ENCODE results near the gene CHIT1. TPM values are rescaled to one million over a fixed set of nuclear protein-coding genes. Genes with fewer than 3 reads are reported as not detected.
"Not testable (repeated sequence)": the region's sequence is repeated elsewhere in the genome, so short reads cannot be mapped to it uniquely, and the experiment has no call there.

CHIT1 gene
- total RNA-seq, 1 donor from 2014 or later: 5.0 TPM

DNA sequence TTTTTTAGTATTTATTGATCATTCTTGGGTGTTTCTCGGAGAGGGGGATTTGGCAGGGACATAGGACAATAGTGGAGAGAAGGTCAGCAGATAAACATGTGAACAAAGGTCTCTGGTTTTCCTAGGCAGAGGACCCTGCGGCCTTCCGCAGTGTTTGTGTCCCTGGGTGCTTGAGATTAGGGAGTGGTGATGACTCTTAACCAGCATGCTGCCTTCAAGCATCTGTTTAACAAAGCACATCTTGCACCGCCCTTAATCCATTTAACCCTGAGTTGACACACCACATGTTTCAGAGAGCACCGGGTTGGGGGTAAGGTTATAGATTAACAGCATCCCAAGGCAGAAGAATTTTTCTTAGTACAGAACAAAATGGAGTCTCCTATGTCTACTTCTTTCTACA lies 36.7 kb upstream of the CHIT1 start:
- DNase-seq (ENCODE audit: low read depth): not testable (repeated sequence)

DNA sequence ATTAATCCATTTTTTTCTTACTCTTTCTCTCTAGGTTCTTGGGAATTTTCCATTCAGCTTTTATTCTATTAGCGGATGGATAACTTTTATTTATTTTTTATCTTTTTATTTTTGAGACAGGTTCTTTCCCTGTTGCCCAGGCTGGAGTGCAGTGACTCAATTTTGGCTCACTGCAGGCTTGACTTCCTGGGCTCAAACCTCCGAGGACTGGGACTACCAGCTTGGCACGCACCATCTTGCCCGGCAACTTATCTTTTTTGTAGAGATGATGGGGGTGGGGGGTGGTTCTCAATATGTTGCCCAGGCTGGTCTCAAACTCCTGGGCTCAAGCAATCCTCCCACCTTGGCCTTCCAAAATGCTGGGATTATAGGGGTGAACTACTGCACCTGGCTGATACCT lies 36.1 kb upstream of the CHIT1 start:
- DNase-seq (ENCODE audit: low read depth): no peak

DNA sequence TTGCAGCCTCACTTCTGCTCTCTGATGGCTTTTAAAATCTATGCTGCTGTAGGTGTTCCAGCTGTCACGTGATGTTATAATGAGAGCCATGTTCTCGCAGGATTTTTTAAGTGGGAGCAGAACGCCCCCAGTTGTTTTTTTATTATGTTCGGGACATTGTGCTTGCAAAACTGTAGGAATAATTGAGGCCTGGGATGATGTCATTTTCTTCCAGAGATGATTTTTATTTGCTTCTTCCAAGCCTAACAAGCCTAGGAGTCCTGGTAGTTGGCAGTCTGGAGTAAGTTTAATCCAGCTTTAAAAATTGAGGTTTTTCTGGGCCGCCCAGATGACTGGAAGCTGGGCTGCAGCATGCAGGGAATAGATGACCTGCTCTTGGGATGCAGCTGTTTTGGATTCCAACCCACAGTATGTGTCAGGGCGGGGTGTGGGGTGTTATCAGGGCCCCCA lies 34.6 kb upstream of the CHIT1 start:
- DNase-seq (ENCODE audit: low read depth): peak; percentile 84

DNA sequence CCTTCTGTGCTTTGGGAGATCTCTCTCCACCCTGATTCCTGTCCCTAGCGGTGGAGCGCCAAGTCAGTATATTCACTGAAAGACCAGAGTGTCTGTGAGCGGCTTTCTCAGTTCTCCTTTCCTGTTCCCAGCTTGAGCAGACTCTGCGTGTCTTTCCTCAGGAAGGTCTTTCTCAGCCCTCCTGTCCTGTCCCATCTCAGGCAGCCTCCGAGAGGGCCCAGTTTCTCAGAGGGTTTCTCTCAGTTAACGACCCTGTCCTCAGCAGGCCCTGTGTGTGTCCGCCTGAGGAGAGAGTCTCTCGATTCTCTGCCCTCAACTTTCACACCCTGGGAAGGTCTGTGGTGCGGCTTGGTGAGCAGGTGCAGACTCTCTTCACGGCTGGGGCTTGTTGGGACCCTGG lies 34.0 kb upstream of the CHIT1 start:
- peak; percentile 71 for DNase-seq (ENCODE audit: low read depth)

DNA sequence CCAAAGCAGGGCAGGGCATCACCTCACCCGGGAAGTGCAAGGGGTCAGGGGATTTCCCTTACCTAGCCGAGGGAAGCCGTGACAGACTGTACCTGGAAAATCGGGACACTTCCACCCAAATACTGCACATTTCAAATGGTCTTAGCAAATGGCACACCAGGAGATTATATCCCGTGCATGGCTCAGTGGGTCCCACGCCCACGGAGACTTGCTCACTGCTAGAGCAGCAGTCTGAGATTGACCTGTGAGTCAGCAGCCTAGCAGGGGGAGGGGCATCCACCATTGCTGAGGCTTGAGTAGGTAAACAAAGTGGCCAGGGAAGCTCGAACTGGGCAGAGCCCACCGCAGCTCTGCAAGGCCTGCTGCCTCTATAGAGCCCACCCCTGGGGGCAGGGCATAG lies 27.2 kb upstream of the CHIT1 start:
- not testable (repeated sequence) for DNase-seq (ENCODE audit: low read depth)

DNA sequence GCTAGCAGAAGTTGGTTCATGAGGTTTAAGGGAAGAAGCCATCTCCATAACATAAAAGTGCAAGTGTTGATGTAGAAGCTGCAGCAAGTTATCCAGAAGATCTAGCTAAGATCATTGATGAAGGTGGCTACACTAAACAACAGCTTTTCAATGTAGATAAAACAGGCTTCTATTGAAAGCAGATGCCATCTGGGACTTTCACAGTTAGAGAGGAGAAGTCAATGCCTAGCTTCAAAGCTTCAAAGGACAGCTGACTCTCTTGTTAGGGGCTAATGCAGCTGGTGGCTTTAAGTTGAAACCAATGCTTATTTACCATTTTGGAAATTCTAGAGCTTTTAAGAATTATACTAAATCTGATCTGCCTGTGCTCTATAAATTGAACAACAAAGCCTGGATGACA lies 25.3 kb upstream of the CHIT1 start:
- not testable (repeated sequence) for DNase-seq (ENCODE audit: low read depth)

DNA sequence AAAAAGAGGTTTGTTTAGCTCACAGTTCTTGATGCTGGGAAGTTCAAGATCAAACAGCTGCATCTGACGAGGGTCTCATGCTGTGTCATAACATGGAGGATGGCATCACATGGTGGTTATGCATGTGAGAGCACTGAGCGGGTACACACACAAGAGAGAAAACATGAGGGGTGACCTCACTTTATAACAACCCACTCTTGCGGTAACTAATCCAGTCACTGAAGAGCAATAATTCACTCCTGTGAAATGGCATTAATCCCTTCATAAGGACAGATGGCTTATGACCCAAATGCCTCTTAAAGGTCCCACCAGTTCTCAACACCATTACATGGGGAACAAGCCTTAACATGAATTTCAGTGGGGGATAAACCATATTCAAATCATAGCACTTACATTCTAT lies 23.2 kb upstream of the CHIT1 start:
- DNase-seq (ENCODE audit: low read depth): peak; percentile 40

DNA sequence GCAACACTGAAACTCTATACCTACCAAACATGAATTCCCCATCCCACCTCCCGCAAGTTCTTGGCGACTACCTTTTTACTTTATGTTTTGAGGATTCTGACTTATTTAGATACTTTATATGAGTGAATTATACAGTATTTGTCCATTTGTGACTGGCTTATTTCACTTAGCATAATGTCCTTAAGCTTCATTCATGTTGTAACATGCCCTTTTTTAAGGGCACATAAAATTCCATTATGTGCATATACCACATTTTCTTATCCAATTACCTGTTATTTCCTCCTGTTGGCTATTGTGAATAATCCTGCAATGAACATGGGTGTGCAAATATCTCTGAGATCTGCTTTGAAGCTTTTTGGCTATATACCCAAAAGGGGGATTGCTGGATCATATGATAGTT lies 22.0 kb upstream of the CHIT1 start:
- DNase-seq (ENCODE audit: low read depth): no peak

DNA sequence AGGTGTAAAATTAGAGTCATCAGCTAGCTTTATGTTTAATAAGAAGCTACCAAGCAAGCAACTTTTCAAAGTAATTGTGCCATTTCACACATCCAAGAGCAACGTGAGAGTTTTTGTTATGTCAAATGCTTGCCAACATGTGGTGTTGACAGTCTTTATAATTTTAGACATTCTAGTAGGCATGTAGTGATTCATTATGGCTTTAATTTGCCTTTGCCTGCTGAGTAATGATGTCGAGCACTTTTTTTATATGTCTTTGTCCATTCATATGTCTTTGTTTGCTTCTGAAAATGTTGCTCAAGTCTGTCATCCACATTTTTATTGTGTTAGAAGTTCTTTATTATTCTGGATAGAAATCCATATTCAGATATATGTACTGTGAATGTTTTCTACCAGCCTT lies 21.4 kb upstream of the CHIT1 start:
- DNase-seq (ENCODE audit: low read depth): peak; percentile 41

DNA sequence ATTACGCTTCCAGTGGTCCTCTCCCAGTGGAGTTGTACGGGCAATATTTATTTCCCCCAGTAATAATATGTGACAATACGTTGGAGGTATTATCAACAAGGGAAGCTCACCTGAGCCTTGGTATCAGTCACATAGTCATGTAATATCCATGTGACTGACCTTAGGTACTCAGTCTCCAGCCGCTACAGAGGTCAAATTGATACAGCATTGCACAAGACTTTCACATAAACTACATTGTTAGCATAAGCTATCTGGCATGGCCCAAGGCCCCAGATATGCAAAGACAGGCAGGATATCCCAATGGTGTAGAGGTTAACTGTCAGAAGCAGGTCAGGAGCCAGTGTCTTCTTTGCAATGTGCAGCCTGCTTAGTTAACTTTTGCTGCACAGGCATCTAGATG lies 15.3 kb upstream of the CHIT1 start:
- no peak for DNase-seq (ENCODE audit: low read depth)

DNA sequence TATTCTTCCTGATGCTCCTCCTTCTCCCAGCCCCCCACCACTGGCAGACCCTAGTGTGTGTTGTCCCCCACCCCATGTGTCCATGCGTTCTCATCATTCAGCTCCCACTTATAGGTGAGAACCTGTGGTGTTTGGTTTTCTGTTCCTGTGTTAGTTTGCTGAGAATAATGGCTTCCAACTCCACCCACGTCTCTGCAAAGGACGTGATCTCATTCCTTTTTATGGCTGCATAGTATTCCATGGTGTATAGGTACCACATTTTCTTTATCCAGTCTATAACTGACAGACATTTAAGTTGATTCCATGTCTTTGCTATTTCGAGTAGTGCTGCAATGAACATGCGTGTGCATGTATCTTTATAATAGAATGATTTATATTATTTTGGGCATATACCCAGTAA lies 12.2 kb upstream of the CHIT1 start:
- DNase-seq (ENCODE audit: low read depth): not testable (repeated sequence)

DNA sequence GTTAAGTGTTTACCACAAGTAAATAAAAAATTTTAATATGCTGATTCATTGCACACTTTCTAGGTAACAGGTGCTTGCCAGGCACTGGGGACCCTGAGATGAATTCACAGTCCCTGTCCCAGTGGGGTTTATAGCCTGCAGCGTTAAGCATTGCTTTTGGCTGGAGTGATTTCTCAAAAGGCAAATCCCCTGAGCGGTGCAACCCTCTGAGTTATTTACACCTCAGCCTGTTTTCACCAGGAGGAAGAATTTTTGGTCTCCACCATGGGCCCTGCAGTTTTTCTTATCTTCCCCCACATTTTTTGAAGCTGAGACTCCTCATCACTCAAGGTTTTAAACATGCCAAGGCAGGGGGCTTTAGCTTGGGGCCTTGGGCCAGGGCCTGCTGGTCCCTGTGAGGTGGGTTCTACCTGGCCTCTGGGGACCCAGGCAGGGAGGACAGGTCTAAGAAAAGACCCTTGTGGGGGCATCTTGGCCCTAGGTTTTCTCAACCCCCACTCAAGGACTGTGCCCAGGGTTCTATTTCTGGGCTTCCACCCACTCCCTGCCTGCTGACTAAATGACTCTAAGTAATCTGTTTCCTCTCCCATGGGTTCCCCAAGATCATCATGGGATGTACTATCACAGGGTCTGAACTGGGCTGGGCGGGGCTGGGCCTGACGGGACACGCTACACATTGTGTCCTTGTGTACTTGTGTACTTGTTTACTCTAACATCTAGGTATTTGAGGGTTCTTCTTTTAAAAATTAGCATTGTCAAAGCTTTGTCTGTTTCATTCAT lies 10.2 kb upstream of the CHIT1 start:
- no peak for DNase-seq (ENCODE audit: low read depth)

DNA sequence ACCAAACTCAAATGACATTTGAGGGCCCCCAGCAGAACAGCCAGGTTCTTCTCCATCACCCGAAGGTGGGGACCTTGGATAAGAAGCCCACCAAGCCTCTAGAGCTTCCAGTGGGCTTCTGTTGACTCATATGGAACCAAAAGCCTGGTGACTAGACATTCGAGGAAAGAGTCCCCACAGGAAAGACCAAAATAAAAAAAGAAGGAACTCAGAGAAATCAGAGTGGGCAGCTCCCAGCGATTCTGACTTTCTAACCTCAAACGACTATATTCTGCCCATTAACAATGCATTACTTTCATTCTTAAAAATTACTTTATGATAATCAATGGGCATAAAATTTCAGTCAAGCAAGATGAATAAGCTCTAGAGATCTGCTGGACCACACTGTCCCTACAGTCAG lies 9.6 kb upstream of the CHIT1 start:
- no peak for DNase-seq (ENCODE audit: low read depth)

DNA sequence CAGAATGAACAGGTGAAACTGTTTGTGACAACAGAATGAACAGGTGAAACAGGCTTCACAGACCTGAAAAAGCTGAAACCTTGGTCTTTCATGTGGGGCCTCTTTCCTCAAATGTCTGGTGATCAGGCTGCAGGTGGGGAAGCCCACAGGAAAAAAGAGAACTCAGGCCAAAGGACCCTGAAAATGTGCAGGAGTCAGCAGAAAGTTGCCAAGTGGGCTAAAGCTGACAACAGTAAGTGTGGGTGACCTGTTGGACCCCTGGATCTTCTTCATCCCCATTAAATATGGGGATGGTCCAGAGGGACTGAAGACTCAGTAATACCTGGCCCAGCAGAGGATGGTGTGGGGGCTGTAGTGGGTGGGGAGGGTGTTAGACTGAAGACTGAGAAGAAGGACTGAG lies 9.1 kb upstream of the CHIT1 start:
- DNase-seq (ENCODE audit: low read depth): no peak

DNA sequence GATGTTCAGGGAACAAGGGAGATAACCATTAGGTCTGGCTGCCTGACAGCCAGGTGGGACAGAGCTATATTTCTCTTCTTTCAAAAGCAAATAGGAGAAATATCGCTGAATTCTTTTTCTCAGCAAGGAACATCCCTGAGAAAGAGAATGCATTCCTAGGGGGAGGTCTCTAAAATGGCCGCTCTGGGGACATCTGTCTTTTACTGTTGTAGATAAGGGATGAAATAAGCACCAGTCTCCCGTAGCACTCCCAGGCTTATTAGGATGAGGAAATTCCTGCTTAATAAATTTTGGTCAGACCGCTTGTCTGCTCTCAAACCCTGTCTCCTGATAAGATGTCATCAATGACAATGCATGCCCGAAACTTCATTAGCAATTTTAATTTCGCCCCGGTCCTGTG lies 5.4 kb upstream of the CHIT1 start:
- not testable (repeated sequence) for DNase-seq (ENCODE audit: low read depth)

DNA sequence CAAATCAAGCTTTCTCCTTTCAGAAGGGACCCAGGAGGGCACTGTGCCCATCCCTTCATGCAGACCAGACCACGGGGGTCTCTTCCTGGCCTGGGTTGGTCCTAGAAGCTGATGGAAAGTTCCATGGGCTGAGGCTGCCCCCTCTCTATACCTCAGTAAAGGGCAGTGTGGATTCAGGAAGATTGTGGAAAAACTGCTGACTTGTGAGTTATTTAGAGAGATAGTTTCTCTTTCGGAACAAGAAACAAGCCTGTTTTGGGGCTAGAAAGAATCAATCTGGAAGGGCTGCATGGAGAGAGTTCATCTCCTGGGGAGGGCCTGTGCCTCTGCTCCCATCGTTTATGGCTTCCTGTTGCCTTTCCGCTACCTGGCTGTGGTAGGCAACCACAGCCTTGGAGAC lies 803 bp downstream of the CHIT1 start:
- no peak for DNase-seq (ENCODE audit: low read depth)

DNA sequence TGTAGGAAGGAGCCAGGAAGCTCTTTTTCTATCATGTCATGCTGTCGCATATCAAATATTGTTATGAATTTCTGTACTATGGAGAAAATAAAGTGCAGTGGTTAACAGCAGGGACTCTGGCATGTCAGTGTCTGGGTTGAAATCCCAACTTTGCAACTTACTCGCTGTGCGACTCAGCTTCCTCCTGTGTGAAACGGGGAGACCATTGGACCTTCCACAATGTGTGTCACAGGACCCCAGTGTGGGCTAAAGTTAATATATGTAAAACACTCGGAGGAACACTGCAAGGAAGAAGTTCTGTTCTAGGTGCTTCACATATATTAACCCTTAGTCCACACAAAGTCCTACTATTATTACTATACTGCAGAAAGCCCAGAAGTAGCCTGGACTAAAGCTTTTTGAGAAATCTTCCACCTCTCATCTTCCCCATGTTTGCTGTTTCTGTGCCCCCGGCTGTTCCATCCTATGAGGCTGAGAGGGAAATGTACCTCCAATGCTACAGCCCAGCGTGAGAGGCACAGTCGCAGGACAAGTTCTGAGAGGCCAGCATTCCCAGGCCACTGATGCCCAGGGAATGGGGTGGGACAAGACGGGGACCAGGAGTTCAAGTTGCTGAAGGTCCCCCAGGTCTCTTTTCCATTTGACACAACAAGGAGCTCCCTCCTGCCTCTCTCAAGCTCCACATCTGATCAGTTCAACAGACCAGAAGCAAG lies 1.9 kb downstream of the CHIT1 start:
- DNase-seq (ENCODE audit: low read depth): no peak

DNA sequence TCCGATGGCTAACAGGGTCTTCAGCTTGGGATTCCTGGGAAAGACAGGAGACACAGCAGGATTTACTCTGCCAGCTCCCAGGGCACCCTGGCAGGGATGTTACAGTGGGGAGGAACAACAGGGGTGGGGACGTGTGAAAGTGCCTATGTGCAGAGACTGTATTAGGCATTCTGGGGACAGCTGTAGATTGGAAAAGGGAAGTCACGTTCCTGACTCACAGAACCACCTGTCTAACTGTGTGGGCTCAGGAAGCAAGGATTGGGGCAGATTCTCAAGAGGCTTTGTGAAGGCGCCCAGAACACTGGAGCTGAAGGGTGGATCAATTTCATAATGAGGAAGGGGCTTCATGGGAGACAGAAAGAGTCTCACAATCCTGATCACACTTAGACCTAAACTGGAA lies 4.4 kb downstream of the CHIT1 start:
- peak; percentile 80 for DNase-seq (ENCODE audit: low read depth)

DNA sequence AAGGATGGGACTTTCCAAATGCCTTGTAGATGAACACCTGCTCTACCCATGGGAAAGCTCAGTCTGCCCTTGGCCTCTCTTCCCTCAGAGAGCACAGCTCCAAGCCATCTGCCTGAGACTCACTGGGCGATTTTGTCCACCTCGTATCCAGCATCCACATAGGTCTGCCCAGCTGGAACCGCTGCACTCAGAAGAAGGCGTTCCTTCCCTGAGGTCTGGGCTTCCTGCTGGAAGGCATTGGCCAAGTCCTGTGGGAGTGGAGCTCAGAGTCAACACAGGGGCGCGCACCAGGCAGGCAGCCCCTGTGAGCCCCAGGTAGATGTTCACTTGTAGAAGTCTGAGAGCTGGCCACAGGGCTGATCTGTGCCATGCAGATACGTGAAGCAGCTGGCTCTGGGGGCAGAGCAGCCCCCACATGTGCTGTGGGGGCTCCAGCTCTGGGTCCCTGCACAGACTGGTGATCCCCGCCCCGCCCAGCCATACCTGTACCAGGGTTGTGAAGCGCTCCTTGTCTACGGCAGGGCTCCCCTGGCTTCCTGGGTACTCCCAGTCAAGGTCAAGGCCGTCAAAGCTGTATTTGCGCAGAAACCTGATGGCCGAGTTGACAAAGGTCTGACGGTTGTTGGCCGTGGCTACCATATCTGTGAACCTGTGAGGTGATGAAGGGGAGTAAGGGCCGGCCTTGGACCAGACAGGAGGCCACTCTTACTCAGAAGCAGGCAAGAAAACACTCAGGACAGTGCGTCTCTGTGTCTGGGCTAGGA lies 6.3 kb downstream of the CHIT1 start:
- DNase-seq (ENCODE audit: low read depth): peak; percentile 29

DNA sequence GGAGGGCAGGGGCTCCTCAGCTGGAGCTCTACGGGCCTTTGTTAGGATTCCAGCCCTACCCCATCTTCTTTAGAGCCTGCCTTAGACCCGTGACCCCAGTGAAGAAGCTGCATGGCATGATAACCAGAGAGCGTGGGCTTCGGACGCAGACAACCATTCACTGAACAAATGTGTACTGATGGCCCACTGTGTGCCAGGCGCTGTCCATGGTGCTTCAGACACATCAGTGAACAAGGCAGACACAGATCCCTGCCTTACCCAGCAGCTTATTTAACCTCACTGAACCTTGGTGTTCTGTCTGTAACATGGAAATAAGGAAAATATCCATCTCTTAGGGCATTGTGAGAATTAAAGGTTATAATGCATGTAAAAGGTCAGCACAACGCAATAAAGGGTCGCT lies 9.5 kb downstream of the CHIT1 start:
- DNase-seq (ENCODE audit: low read depth): no peak

DNA sequence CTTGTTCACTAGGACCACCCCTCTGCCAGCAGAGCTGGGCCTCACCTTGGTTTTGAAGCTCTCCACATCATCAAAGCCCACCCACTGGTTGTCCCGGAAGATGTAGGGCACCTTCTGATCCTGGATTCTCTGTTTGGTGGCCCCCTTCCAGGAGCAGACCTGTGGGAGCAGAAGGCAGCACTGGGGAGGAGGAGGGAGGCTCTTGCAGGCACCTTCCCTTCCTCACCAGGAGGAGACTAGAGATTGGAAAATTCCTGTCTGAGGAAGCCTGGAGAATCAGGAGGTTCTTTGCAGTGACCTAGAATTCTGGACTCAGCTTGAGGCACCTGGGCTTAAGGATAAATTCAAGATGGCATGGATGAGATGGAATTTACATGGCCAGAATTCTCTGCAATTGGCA lies 10.3 kb downstream of the CHIT1 start:
- DNase-seq (ENCODE audit: low read depth): no peak

DNA sequence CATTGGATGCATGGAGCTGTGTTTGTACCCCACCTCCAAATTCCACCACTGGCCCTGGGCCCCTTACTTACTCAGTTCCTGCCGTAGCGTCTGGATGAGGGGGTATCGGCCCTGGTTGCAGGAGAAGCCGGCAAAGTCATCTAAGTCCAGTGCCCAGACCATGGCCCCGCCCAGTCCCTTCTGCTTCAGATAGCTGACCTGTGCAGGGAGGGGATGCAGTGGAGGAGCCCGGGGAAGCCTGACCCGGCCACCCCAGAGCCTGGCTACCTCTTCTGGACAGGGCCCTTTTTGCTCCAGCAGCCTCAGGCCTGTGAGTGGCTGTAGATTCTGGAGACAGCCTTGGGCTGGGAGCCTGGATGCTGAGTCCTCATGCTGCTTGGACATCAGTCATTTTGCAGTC lies 11.8 kb downstream of the CHIT1 start:
- no peak for DNase-seq (ENCODE audit: low read depth)
